ENCODE data around the gene HNRNPA1L2.
"Not testable (repeated sequence)": the region's sequence is repeated elsewhere in the genome, so short reads cannot be mapped to it uniquely, and the experiment has no call there.

DNA sequence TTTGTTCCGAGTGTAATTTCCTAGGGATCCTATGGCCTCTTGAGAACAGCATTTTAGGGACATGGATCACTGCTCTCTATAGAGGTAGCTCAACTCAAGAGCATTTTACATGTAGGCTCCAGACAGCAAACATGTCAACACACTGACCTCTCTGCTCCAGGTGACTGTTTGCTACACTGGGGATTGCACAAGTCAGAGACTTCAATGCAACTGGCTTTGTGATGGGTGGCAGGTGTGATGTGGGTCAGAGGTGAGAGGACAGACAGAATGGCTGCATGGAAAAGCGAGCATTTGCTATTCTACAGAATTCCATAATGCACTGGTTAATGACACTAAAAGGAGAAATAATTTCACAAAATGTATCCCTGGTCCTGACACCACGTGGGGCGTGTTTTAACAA is 38.9 kb upstream of the HNRNPA1L2 start:
- not testable (repeated sequence) for TF ChIP-seq POLR2A (IDR thresholded peaks at IDR 0.05; ENCODE audit: borderline replicate concordance, extremely low read depth, insufficient read depth, insufficient read length); FOSL1 (IDR thresholded peaks at IDR 0.05; ENCODE audit: low read depth); SP1 (IDR thresholded peaks at IDR 0.05; ENCODE audit: low read depth); POLR2AphosphoS5 (IDR thresholded peaks at IDR 0.05; ENCODE audit: low read depth, low read length); EGR1 (IDR thresholded peaks at IDR 0.05; ENCODE audit: low read depth); EZH2phosphoT487 (IDR thresholded peaks at IDR 0.05; ENCODE audit: borderline replicate concordance); CEBPB (IDR thresholded peaks at IDR 0.05; ENCODE audit: low read depth); ZFX (IDR thresholded peaks at IDR 0.05); SRF (IDR thresholded peaks at IDR 0.05; ENCODE audit: low read depth); EZH2 (IDR thresholded peaks at IDR 0.05); TCF7L2 (IDR thresholded peaks at IDR 0.05; ENCODE audit: borderline replicate concordance, extremely low read depth, insufficient read depth, insufficient read length)
- TF ChIP-seq, protein P1, sequence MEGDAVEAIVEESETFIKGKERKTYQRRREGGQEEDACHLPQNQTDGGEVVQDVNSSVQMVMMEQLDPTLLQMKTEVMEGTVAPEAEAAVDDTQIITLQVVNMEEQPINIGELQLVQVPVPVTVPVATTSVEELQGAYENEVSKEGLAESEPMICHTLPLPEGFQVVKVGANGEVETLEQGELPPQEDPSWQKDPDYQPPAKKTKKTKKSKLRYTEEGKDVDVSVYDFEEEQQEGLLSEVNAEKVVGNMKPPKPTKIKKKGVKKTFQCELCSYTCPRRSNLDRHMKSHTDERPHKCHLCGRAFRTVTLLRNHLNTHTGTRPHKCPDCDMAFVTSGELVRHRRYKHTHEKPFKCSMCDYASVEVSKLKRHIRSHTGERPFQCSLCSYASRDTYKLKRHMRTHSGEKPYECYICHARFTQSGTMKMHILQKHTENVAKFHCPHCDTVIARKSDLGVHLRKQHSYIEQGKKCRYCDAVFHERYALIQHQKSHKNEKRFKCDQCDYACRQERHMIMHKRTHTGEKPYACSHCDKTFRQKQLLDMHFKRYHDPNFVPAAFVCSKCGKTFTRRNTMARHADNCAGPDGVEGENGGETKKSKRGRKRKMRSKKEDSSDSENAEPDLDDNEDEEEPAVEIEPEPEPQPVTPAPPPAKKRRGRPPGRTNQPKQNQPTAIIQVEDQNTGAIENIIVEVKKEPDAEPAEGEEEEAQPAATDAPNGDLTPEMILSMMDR (IDR thresholded peaks at IDR 0.05 in 2 of 3, conservative IDR thresholded peaks at IDR 0.05 in 1 of 3; ENCODE audit: borderline replicate concordance in 1 of 3, insufficient read depth in 1 of 3, low read depth in 2 of 3, low read length in 2 of 3): not testable (repeated sequence)
- TF ChIP-seq, protein P2, sequence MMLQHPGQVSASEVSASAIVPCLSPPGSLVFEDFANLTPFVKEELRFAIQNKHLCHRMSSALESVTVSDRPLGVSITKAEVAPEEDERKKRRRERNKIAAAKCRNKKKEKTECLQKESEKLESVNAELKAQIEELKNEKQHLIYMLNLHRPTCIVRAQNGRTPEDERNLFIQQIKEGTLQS (IDR thresholded peaks at IDR 0.05): not testable (repeated sequence)
- TF ChIP-seq, protein P3, sequence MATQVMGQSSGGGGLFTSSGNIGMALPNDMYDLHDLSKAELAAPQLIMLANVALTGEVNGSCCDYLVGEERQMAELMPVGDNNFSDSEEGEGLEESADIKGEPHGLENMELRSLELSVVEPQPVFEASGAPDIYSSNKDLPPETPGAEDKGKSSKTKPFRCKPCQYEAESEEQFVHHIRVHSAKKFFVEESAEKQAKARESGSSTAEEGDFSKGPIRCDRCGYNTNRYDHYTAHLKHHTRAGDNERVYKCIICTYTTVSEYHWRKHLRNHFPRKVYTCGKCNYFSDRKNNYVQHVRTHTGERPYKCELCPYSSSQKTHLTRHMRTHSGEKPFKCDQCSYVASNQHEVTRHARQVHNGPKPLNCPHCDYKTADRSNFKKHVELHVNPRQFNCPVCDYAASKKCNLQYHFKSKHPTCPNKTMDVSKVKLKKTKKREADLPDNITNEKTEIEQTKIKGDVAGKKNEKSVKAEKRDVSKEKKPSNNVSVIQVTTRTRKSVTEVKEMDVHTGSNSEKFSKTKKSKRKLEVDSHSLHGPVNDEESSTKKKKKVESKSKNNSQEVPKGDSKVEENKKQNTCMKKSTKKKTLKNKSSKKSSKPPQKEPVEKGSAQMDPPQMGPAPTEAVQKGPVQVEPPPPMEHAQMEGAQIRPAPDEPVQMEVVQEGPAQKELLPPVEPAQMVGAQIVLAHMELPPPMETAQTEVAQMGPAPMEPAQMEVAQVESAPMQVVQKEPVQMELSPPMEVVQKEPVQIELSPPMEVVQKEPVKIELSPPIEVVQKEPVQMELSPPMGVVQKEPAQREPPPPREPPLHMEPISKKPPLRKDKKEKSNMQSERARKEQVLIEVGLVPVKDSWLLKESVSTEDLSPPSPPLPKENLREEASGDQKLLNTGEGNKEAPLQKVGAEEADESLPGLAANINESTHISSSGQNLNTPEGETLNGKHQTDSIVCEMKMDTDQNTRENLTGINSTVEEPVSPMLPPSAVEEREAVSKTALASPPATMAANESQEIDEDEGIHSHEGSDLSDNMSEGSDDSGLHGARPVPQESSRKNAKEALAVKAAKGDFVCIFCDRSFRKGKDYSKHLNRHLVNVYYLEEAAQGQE (IDR thresholded peaks at IDR 0.05; ENCODE audit: low read depth): not testable (repeated sequence)

All from HCT116 (cell line).